ENCODE data around the gene CERK. TPM values are rescaled to one million over a fixed set of nuclear protein-coding genes. Genes with fewer than 3 reads are reported as not detected.

Gene CERK
- total RNA-seq, 1 donor from 2014 or later = 63.2 TPM

DNA sequence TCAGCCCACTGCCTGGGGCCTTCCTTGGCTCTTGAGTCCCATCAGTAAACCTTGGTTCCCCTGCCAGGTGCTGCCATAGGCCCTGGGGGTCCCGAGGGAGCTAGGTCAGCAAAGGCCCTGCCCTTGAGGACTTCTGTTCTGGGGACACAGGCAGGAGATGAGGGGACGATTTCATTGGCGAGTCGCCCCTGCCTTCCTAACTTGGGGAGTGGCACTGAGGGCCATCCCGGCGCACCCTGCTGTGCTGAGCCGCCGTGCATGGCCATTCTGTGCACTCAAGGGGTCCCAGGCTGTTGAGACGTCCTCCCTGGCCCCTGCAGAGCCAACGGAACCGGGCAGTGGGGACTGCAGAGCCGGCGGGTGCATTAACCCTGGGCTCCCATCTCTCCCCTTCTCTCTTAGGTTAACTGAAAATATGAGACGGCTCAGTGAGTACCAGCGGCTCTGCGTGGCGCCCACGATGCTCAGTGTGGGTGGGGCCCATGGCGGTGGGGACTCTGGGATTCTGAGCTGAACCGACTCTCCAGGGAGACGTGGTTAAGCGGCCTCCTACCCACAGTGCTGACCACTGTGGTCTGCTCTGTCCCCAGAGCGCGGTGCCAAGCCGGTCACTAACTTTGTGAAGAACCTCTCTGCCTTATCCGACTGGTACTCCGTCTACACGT, 74.5 kb downstream of the CERK start:
- H3K27ac Mint-ChIP-seq = no peak overlapping the region

DNA sequence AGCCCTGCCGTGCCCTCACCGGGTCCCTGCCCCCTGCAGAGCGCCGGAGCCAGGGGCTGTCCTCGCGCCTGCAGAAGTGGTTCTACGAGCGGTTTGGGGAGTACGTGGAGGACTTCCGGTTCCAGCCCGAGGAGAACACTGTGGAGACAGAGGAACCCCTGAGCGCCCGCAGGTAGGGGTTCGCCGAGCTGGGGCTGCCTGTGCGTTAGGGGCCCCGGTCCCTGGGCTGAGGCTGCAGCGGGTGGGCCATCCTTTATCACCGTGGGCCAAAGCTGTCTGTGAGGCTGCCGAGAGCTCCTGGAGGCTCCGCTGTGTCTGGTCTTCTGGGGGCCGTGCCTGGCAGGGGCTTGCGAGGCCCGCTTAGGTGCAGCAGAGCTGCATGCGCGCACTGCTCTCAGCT, 75.1 kb downstream of the CERK start:
- Mint-ChIP-seq H3K36me3 (ENCODE audit: low read depth) (peaks cover 4% of the 10 kb centered on the region), H3K4me1 (peaks cover 20% of the 10 kb centered on the region), H3K4me3 (no peak overlapping the region), H3K27me3 (no peaks in the 10 kb centered on the region), H3K27ac (no peak overlapping the region), H3K9me3 (no peaks in the 10 kb centered on the region)
- intact Hi-C loops (cut with micrococcal nuclease) = no loop called here
- no peak for DNase-seq

More for the DNA sequence above, 74.5 kb downstream of the CERK start:
- no peaks in the 10 kb centered on the region for H3K27me3 Mint-ChIP-seq
- H3K36me3 Mint-ChIP-seq (ENCODE audit: low read depth) = peaks cover 4% of the 10 kb centered on the region
- intact Hi-C loops (cut with micrococcal nuclease) = no loop called here
- no peak for DNase-seq
- H3K9me3 Mint-ChIP-seq = no peaks in the 10 kb centered on the region
- H3K4me3 Mint-ChIP-seq = no peak overlapping the region
- H3K4me1 Mint-ChIP-seq = peaks cover 20% of the 10 kb centered on the region

DNA sequence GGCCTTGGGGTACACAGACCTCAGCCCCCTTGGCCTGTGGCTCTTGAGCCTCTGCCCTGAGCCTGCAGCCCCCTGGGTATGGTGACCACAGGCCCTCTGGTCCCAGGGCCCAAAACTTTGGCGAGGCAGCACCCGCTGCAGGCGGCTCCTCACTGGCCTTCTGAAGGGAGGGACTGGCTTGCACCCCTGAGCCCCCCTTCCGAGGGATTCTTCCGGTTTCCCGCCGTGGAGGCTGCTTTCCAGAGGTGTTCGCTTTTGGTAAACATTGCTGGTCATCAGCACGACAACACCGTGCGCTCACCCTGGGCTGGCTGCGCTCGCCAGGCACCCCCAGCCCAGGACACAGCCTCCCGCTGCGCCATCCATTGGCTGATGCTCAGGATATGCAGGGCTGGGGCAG, 75.8 kb downstream of the CERK start:
- peaks cover 20% of the 10 kb centered on the region for H3K4me1 Mint-ChIP-seq
- H3K27me3 Mint-ChIP-seq = no peaks in the 10 kb centered on the region
- no peak for DNase-seq
- intact Hi-C loops (cut with micrococcal nuclease) = no loop called here
- H3K4me3 Mint-ChIP-seq = no peak overlapping the region
- H3K9me3 Mint-ChIP-seq = no peaks in the 10 kb centered on the region
- peak overlapping the region; percentile 85 for H3K27ac Mint-ChIP-seq
- peaks cover 7% of the 10 kb centered on the region for H3K36me3 Mint-ChIP-seq (ENCODE audit: low read depth)

DNA sequence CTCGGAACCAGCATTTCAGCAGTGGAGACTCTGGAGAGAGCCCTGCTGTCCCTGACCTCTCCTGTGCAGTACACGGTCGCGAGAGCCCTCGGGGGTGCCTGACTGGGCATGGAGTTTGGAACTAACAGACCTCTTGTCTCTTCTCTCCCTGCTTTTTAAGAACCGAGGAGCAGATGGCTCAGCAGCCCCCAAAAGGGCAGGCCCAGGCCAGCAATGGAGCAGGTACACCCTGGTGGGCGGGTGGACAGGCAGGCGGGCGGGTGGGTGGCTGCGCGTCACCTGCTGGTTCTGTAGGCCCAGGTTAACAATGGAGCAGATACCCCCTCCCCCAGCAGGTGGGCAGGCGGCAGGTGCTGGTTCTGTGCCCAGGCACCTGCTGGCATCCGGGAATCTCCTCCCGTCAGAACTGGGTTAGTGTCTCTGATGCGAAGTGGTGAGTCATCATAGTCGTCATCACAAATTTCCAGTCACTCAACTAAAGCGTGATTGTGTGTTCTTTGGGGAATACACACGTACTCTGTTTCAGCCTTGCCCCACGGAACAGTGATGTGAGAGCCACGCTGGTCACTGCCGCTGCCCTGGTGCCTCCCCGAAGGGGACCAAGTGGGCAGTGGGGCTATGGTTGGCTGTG, 76.7 kb downstream of the CERK start:
- Mint-ChIP-seq H3K27ac (peak overlapping the region; percentile 85), H3K4me1 (peaks cover 20% of the 10 kb centered on the region), H3K4me3 (peak overlapping the region; percentile 21), H3K9me3 (no peaks in the 10 kb centered on the region), H3K36me3 (ENCODE audit: low read depth) (peaks cover 8% of the 10 kb centered on the region), H3K27me3 (no peaks in the 10 kb centered on the region)
- intact Hi-C loops (cut with micrococcal nuclease) = loop anchor here (2.0 kb wide), 1 partner anchor 13 kb away; no protein-coding TSS in a partner anchor
- peak; percentile 73 for DNase-seq

DNA sequence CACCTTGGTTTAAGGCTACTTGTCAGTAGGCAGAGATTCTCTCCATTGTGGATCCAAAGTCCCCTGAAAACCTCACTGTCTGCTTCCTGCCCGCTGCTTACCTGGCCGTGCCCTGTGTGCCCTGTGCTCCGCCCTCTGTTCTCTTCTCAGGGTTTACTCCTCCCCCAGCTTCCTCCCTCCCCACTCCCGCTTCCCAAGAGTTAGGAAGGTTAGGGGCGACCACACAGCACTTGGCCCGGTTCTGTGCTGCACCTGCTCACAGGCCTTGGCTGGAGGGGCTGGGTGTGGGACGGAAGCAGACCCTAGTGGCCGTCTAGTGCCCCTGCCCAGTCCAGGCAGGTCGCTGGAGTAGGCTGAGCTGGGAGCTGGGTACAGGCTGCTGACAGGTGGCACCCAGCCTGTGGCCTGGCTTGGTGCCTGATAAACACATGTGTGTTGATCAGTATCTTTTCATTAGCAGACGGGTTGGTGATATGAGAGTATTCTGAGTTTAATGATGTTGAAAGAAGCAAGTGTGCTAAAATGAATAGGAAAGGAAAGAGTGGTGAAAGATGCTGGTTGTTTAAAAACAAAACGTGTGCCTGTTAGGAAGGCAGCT, 77.3 kb downstream of the CERK start:
- H3K27ac Mint-ChIP-seq = peak overlapping the region; percentile 85
- intact Hi-C loops (cut with micrococcal nuclease) = loop anchor here (2.0 kb wide), 1 partner anchor 14 kb away; no protein-coding TSS in a partner anchor
- no peak for DNase-seq
- no peaks in the 10 kb centered on the region for H3K9me3 Mint-ChIP-seq
- H3K36me3 Mint-ChIP-seq (ENCODE audit: low read depth) = peaks cover 8% of the 10 kb centered on the region
- no peak overlapping the region for H3K4me3 Mint-ChIP-seq
- H3K27me3 Mint-ChIP-seq = no peaks in the 10 kb centered on the region
- peaks cover 20% of the 10 kb centered on the region for H3K4me1 Mint-ChIP-seq

DNA sequence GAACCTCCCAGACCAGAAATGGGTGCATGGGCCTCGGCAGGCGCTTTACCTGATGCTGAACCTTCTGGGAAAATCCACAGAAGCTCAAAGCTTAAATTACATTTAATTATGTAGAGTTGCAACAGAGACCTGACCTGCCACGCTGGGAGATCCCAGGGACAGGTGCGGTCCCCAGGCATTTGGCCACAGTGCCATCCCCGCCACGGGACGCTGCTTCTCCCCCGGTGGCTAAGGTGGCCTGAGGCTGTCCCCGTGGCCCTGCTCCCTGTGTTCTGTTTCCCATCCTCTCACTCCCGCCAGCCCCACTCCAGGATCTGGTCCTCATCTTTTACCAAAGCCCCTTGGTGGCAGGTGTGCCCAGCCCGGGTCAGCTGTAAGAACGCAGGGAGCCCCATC, 78.3 kb downstream of the CERK start:
- H3K36me3 Mint-ChIP-seq (ENCODE audit: low read depth) = peaks cover 8% of the 10 kb centered on the region
- no peak for DNase-seq
- H3K4me1 Mint-ChIP-seq = peaks cover 23% of the 10 kb centered on the region
- no peaks in the 10 kb centered on the region for H3K9me3 Mint-ChIP-seq
- no peaks in the 10 kb centered on the region for H3K27me3 Mint-ChIP-seq
- H3K4me3 Mint-ChIP-seq = no peak overlapping the region
- H3K27ac Mint-ChIP-seq = peak overlapping the region; percentile 85
- intact Hi-C loops (cut with micrococcal nuclease) = loop anchor here (2.0 kb wide), 1 partner anchor 15 kb away; no protein-coding TSS in a partner anchor

DNA sequence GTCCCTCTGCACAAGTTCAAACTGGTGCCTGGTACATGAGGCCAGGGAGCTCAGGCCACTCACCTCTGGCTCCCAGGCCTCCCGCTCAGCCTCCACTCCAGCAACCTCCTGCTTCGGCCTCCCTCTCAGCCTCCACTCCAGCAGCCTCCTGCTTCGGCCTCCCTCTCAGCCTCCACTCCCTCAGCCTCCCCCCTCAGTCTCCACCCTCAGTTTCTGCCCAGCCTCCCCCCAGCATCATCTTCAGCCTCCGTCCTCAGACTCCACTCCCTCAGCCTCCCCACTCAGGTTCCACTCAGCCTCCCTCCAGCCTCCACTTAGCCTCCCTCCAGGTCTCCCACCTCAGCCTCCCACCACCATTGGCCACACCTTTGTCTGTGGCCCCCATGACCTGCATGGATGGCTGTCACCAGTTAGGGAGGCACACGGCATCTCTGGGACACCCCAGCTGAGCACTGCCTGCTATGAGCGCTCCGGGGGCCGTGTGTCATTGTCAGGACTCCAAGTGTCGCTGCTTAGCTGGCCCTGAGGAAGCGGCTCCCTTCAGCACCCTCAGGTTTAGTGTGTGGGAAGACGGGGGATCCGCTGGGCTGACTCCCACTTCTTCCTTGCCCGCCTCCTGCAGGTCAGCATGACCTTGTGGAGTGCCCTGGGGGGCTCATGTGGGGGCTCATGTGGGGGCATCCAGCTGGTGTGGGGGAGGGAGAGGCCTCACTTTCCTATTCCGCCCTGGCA, 78.8 kb downstream of the CERK start:
- Mint-ChIP-seq H3K27ac (no peak overlapping the region), H3K27me3 (no peaks in the 10 kb centered on the region), H3K4me1 (peaks cover 25% of the 10 kb centered on the region), H3K36me3 (ENCODE audit: low read depth) (peaks cover 8% of the 10 kb centered on the region), H3K4me3 (no peak overlapping the region), H3K9me3 (no peaks in the 10 kb centered on the region)
- DNase-seq = no peak
- intact Hi-C loops (cut with micrococcal nuclease) = no loop called here

DNA sequence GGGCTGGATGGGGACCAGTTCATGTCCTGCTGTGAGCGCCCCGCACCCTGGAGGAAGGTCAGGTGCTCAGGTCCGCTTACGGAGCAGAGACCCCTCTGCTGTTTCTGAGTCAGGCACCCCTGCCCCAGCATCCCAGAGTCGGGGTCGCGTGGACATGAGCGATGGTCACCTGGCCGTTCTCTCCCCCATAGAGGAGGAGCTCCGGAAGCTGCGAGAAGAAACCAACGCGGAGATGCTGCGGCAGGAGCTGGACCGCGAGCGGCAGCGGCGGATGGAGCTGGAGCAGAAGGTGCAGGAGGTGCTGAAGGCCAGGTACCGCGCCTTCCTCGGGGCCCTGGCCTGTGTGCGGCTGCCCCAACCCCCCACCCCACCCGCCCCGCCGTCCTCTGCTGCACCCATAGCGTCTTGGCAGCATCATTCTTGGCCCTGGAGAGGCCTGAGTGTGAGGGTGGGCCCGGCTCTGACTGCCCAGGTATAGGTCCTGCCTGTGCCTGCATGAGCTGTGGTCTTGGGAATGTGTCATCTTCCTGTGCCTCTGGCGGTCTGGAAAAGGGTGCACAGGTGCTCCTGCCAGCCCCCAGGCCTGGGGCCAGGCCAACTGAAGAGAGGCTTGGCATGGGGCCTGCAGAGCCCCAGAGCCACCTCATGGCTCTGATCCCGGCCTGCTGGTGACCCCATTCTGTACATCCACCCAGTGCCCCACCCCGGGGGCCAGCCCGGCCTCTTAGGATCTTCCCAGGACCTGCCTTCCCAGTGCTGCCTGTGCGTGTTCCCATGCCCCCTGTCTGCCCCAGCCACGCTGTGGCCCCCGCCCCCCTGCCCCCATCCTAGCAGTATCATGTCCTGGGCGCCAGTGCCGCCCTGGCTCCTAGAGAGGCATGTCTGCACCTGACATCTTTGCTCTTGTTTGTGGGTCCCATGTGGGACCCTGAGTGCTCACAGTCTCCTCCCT, 79.8 kb downstream of the CERK start:
- no peak for DNase-seq
- Mint-ChIP-seq H3K36me3 (ENCODE audit: low read depth) (peaks cover 8% of the 10 kb centered on the region), H3K4me3 (no peak overlapping the region), H3K9me3 (no peaks in the 10 kb centered on the region), H3K27me3 (no peaks in the 10 kb centered on the region), H3K4me1 (peaks cover 31% of the 10 kb centered on the region), H3K27ac (no peak overlapping the region)
- intact Hi-C loops (cut with micrococcal nuclease) = no loop called here

DNA sequence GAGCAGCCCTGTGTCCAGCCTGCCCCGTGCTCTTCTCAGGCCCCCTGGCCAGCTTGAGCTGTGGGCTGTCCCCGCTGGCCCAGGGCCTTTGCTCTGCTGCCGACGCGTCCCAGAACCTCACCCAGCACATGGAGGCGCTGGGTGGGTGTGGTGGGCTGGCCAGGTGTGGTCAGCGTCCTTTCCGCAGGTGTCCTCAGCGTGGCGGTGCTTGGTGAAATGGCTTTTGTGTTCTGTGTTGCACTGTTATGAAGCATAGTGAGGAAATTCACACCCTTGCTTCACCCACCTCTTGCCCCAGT, 80.4 kb downstream of the CERK start:
- Mint-ChIP-seq H3K27ac (peak overlapping the region; percentile 48), H3K9me3 (no peaks in the 10 kb centered on the region)

DNA sequence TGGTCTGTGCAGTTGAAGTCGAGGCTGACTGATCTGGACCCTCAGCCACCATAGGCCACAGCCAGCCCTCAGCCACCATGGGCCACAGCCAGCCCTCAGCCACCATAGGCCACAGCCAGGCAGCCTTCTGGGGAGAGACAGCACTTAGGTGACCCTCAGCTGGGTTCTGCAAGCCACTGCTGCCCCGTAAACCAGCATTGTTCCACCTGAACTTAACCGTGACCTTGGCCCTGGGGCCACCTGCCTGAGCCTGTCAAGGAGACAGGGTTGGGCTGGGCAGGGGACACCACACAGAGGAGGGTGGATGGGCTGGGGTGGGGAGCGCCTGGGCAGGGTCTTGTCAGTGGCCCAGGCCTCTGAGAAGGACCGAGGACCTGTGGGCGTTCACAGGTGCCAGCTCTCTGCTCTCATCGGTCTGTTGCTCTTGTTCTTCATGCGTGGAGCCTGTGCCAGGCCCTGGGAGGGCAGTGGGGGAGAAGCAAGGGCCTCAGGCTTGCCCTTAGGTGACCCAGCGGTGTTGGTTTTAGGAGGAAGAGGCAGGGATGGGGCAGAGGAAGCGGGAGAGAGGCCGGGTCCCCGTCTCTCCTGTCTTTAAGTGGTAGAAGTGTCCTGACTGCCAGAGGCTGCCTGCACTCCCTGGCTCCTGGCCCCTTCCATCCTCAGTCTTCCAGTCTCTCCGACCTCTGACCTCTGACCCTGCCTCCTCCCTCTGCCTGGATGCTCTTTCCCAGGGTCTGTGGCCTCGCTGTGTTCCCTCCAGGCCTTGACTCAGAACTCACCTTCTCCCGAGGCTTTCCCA, 81.0 kb downstream of the CERK start:
- intact Hi-C loops (cut with micrococcal nuclease) = no loop called here
- Mint-ChIP-seq H3K4me1 (peaks cover 39% of the 10 kb centered on the region), H3K9me3 (no peaks in the 10 kb centered on the region), H3K4me3 (no peak overlapping the region), H3K36me3 (ENCODE audit: low read depth) (peaks cover 11% of the 10 kb centered on the region), H3K27ac (peak overlapping the region; percentile 48), H3K27me3 (no peaks in the 10 kb centered on the region)
- no peak for DNase-seq

More for the DNA sequence above, 80.4 kb downstream of the CERK start:
- Mint-ChIP-seq H3K4me1 (peaks cover 36% of the 10 kb centered on the region), H3K4me3 (no peak overlapping the region), H3K27me3 (no peaks in the 10 kb centered on the region), H3K36me3 (ENCODE audit: low read depth) (peaks cover 11% of the 10 kb centered on the region)
- intact Hi-C loops (cut with micrococcal nuclease) = no loop called here
- no peak for DNase-seq

DNA sequence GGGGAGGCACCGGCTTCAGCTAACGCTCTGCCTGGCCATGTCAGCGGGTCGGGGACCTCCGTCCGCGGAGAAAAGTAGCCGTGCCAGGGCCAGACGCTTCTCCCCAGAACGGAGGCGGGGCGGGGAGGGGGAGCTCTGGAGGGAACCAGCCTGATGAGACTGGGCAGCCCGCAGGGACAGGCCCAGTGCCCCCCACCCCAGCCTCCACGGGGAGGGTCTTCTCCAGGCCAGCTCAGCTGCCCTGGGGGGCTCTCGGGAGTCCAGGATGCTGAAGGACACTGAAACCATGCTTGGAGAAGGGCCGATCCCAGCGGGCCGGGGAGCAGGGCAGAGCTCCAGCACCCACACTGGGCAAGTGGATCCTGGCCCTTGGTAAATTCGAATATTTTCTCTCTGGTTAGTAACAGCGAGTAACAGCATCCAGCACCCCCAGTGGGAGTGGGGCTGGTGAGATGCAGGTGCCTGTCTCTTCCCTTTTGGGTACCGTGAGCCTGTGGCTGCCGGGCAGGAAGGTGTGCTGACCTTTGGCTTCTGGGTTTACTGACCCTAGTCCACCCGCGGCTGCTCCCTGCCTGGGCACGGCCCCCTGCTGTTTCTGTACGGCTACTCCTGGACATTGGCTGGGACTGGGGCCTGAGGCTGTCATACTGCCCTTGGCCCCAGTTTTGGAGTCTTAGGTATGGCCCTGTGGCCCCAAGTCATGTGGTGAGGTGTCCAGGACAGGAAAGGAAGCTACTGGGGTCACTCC, 82.0 kb downstream of the CERK start:
- Mint-ChIP-seq H3K27ac (peak overlapping the region; percentile 15), H3K9me3 (no peaks in the 10 kb centered on the region), H3K4me1 (peaks cover 38% of the 10 kb centered on the region), H3K4me3 (no peak overlapping the region), H3K36me3 (ENCODE audit: low read depth) (peaks cover 11% of the 10 kb centered on the region), H3K27me3 (no peaks in the 10 kb centered on the region)
- no peak for DNase-seq
- intact Hi-C loops (cut with micrococcal nuclease) = no loop called here

DNA sequence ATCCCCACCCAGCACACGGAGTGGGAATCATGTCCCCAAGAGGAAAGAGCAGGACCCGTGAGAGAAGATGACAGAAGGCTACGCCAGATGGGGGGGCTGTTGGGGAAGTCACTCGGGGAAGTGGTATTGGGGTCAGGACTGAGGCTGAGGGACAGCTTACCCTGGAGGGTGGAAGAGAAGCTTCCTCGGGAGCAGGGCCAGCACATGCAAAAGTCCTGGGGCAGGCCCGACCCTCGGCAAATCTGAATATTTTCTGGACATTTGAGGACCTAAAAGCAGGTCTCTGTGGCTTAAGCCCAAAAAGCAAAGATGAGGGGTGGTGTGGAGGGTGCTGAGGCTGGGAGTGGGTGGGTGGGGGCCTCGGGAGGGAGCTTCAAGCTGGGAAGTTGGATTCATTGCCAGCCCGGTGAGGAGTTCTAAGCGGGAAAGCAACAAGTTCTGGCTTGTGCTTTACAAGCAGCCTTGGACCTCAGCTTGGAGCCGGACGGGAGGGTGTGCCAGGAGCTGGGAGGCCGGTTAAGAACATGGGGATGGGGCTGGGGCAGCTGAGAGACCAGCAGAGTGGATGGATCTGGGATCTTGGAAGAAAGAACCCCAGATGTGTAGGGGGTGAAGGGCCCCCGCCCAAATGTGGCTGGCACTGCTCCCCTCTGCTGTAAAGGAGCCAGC, 83.0 kb downstream of the CERK start:
- Mint-ChIP-seq H3K9me3 (no peaks in the 10 kb centered on the region), H3K4me1 (peaks cover 34% of the 10 kb centered on the region), H3K4me3 (no peak overlapping the region), H3K27me3 (no peaks in the 10 kb centered on the region), H3K36me3 (ENCODE audit: low read depth) (peaks cover 11% of the 10 kb centered on the region), H3K27ac (peak overlapping the region; percentile 75)
- DNase-seq = no peak
- intact Hi-C loops (cut with micrococcal nuclease) = no loop called here

Data from activated CD4-positive, alpha-beta T cell treated with anti-CD3 and anti-CD28 coated beads, Interleukin-2, amount 10 ng/mL, durations not matched to agents 24 days and 14 days (primary cell).